Mucosa of descending colon (tissue), 3 donors: ENCODE results near the gene FYN. TPM values are rescaled to one million over a fixed set of nuclear protein-coding genes. Genes with fewer than 3 reads are reported as not detected.

Experiments
- ATAC-seq: fragments of 200-7000 bp; cut with Tn5 transposase; one replicate; pipeline ENCODE4 v1.9.1; 2020; ENCODE audit warnings: mild to moderate bottlenecking, moderate library complexity
- DNase-seq, 3 donors: peaks; one replicate each; pipeline ENCODE4 v3.0.0-alpha.2; 2020
- H3K36me3 ChIP-seq: fragments of 200-600 bp; one replicate; pipeline ENCODE4 v1.8.0; 2021; ENCODE audit warnings: low read depth, mild to moderate bottlenecking
- H3K4me1 ChIP-seq: fragments of 200-600 bp; one replicate; pipeline ENCODE4 v1.8.0; 2021; ENCODE audit warnings: low read depth, mild to moderate bottlenecking
- H3K4me3 ChIP-seq: fragments of 200-600 bp; one replicate; pipeline ENCODE4 v1.8.0; 2021; ENCODE audit warnings: mild to moderate bottlenecking
- H3K9me3 ChIP-seq: fragments of 200-600 bp; one replicate; pipeline ENCODE4 v1.8.0; 2021; ENCODE audit warnings: mild to moderate bottlenecking
- intact Hi-C, 2 donors: fragments of 100-400 bp; cut with DNase I in 1 of 2; cut with micrococcal nuclease in 1 of 2; formaldehyde crosslinking; loops; one replicate each; pipeline versions ENCODE4 v1.11.0 to v1.11.1; 2022; cut with DNase I, micrococcal nuclease
- total RNA-seq, 3 donors: library from RNA; stranded (reverse); fragmentation: NEBNext Ultra II Directional in 2 of 3; extraction: Animal tissue kit (Norgen Biotek cat#: 25700) in 2 of 3; gene quantifications; one replicate each; pipeline versions ENCODE4 v1.2.1 to v1.2.4, GENCODE V29; 2021 to 2023
- TF ChIP-seq, protein P1 (sequence below): fragments of 200-600 bp; IDR thresholded peaks from one replicate; pipeline ENCODE4 v1.8.0; 2022; ENCODE audit warnings: antibody characterized with exemption, mild to moderate bottlenecking
- donor health status: DM: no; HTN: no; CAD: no; lungs with moderate emphysema.
- donor health status: DM: no; HTN: no; CAD: no.
- donor health status: DM: no; HTN: yes; CAD: no.

FYN gene
- total RNA-seq, 3 donors from 2014 or later, result 15.0 to 63.0 (median 24.8) TPM

DNA sequence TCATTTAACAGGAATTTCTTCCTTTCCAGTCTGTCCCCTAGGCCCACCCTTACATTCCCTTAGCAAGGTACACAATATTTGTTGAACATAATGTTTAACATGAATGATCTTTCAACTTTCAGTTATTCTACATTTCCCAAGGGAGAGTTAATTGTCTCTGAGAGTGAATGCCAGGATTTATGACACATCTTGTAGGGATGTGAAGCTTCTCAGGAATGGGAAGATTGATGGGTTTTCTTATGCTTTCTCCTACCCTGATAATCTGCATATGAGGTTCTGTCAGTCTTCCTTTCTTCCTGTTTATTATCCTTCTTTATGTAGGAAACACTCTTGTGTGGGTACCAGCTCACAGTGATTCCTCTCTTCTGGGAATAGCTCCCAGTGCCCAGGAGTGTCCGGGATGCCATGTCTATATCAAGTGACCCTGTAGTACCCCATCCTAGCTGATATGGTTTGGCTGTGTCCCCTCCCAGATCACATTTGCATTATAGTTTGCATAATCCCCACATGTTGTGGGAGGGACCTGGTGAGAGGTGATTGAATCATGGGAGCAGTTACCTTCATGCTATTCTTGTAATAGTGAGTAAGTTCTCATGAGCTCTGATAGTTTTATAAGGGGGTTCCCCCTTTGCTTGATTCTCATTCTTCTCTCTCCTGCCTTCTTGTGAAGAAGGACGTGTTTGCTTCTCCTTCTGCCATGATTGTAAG, 7.1 kb upstream of the FYN start:
- H3K4me1 ChIP-seq, result no peaks in the 10 kb centered on the region
- no peak for ATAC-seq
- no peaks in the 10 kb centered on the region for H3K36me3 ChIP-seq
- intact Hi-C loops, result no loop called here
- TF ChIP-seq, protein P1, sequence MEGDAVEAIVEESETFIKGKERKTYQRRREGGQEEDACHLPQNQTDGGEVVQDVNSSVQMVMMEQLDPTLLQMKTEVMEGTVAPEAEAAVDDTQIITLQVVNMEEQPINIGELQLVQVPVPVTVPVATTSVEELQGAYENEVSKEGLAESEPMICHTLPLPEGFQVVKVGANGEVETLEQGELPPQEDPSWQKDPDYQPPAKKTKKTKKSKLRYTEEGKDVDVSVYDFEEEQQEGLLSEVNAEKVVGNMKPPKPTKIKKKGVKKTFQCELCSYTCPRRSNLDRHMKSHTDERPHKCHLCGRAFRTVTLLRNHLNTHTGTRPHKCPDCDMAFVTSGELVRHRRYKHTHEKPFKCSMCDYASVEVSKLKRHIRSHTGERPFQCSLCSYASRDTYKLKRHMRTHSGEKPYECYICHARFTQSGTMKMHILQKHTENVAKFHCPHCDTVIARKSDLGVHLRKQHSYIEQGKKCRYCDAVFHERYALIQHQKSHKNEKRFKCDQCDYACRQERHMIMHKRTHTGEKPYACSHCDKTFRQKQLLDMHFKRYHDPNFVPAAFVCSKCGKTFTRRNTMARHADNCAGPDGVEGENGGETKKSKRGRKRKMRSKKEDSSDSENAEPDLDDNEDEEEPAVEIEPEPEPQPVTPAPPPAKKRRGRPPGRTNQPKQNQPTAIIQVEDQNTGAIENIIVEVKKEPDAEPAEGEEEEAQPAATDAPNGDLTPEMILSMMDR, result no peak
- H3K9me3 ChIP-seq, result no peaks in the 10 kb centered on the region
- no peak for DNase-seq
- H3K4me3 ChIP-seq, result no peak overlapping the region

DNA sequence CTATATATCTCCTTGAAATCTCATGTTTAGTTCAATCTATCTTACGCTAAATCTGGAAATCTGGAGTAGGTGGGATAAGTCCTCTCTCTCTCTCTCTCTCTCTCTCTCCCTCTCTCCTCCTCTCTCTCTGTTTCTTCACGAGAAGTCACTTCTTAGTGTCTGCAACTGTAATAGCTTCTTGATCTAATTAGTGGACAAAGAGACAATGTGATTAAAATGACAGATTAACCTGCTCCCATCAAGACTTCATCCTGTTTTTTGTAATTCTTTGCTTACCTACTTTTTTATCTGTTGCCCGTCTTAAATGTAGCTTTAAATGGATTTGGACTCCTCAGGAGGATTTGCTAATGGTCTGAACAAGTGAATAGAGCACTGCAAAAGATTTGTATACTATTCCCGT, 2.5 kb upstream of the FYN start:
- no peak overlapping the region for H3K4me3 ChIP-seq
- TF ChIP-seq, protein P1, result no peak
- ATAC-seq (no peak), DNase-seq (no peak)
- peaks cover 5% of the 10 kb centered on the region for H3K4me1 ChIP-seq
- H3K9me3 ChIP-seq, result no peaks in the 10 kb centered on the region
- H3K36me3 ChIP-seq, result no peaks in the 10 kb centered on the region
- intact Hi-C loops, result no loop called here

DNA sequence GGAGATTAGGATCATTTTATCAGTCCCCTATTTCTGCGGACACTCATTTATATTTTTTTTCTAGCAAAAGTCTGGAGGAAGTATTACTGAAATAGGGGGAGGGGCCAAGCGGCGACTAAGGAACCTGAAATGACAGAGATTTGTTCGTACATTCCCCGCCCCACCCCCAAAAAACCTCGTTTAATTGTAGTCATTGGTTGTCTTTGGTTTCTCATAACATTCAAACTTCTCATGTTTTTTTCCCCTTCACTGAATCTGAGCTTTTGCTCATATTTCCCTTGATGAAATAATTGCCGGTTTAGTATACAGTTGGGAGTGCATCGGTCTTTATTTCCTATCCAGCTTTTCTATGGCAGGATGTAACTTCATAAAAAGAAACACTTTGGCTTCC, 768 bp upstream of the FYN start:
- peaks cover 5% of the 10 kb centered on the region for H3K4me1 ChIP-seq
- no peaks in the 10 kb centered on the region for H3K36me3 ChIP-seq
- intact Hi-C loops, result no loop called here
- peak in 1 of 3 donors; percentile 34 for DNase-seq
- no peak for ATAC-seq
- H3K4me3 ChIP-seq, result no peak overlapping the region
- H3K9me3 ChIP-seq, result no peaks in the 10 kb centered on the region
- TF ChIP-seq, protein P1, result no peak

DNA sequence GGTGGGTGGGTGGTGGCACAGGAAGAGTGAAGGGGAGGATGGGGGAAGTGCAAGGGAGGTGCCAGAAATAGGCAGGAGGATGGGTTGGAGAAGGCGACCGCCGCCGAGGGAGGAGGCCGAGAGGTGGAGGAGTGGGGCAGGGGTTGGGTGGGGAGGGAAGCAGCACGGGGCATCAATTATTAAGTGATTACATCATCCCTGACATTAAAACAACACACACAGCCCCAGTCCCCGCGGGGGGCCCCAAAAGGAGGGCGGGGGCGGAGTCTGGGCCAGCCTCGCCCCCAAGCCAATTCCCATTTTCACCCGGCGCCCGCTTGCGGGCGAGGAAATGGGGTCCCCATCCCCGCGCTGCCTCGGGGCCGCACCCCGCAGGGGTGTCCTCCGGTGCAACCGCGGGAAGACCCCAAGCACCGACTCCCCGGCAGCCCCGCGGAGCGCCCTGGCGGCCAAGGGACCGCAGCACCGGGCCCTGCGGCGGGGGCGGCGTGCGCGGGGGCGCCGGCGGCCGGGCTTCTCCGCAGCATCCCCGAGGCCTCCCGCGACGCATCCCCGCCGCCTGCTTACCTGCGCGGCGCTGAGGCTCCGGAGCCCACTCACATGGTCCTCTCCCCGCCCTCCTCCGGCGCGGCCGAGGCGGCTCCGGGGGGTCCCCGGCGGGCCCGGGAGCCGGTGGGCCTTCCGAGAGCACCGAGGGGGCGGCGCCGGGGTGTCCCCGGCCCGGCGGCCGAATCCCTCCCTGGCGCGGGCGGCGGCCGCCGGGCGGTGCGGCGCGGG, 663 bp downstream of the FYN start:
- DNase-seq (peak; percentile 24 to 64 (median 53)), ATAC-seq (peak; percentile 6)

DNA sequence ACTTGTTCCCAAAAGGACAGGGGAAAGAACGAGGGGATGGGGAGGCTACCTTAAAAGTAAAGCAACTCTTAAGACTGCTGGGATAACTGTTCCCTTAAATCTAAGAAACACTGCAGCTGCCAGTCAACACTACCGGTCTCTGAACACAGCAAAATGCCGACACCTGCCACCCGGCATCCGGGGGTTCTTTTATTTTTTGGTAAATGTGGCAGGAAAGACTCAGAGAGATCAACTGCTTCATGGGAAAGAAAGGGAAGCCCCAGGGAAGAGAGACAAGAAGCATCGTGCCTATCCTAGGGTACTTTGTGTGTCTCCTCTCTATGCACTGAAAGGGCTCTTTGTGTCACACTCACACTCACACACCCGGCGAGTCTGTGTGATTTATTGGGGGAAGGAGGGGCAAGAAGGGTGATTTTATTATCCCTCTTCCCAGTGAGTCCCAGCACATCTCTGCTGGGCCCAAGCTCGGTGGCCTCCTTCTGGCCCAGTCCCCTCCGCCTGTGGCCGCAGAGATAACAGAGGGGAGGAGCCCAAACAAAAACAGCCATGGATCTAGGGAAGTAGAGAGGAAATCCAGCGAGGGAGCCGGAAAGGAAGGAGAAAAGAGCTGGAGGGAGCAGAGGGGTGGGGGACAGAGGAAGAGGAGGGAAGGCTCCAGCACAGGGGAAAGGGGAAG, 1.4 kb downstream of the FYN start:
- no peaks in the 10 kb centered on the region for H3K9me3 ChIP-seq
- intact Hi-C loops, result no loop called here
- peaks cover 5% of the 10 kb centered on the region for H3K4me1 ChIP-seq
- peak; percentile 12 to 43 (median 30) for DNase-seq
- ATAC-seq, result no peak
- TF ChIP-seq, protein P1, result no peak
- H3K36me3 ChIP-seq, result no peaks in the 10 kb centered on the region
- peak overlapping the region; percentile 49 for H3K4me3 ChIP-seq

More for the DNA sequence above, 663 bp downstream of the FYN start:
- intact Hi-C loops, result no loop called here
- peaks cover 5% of the 10 kb centered on the region for H3K4me1 ChIP-seq
- H3K36me3 ChIP-seq, result no peaks in the 10 kb centered on the region
- TF ChIP-seq, protein P1, result no peak
- H3K4me3 ChIP-seq, result peak overlapping the region; percentile 49
- H3K9me3 ChIP-seq, result no peaks in the 10 kb centered on the region
